ENCODE data around the gene LAIR2. TPM values are rescaled to one million over a fixed set of nuclear protein-coding genes. Genes with fewer than 3 reads are reported as not detected.

The LAIR2 gene
- total RNA-seq, 1 experiment from 2014 or later: not detected

GRCh38 chr19:54533476-54533875 lies 30.8 kb downstream of the LAIR2 start:
- Histone ChIP-seq H3K27me3 (ENCODE audit: insufficient read depth, low read length) (peaks cover 76% of the 10 kb centered on the region), H3K79me2 (ENCODE audit: insufficient read depth, low read length) (no peaks in the 10 kb centered on the region), H3K36me3 (ENCODE audit: control insufficient read depth in 1 of 2, insufficient read depth in 2 of 2, low read length in 2 of 2) (no peaks in the 10 kb centered on the region), H3K9me2 (ENCODE audit: insufficient read depth) (no peaks in the 10 kb centered on the region), H3K4me2 (ENCODE audit: low read length) (no peak overlapping the region), H3K27ac (ENCODE audit: low read depth, low read length) (no peak overlapping the region), H3K9ac (ENCODE audit: low read length) (no peak overlapping the region), H3K4me3 (replicated peaks in 1 of 2; ENCODE audit: low read depth in 1 of 2, low read length in 2 of 2) (no peak overlapping the region), H3K9me3 (ENCODE audit: control insufficient read depth in 1 of 2, insufficient read depth in 1 of 2, low read depth in 1 of 2, low read length in 2 of 2) (no peaks in the 10 kb centered on the region), H3K4me1 (ENCODE audit: control insufficient read depth in 1 of 2, insufficient read depth in 2 of 2, low read length in 2 of 2) (no peaks in the 10 kb centered on the region), H2AFZ (ENCODE audit: low read depth, low read length, poor library complexity, severe bottlenecking) (no peak overlapping the region), H4K20me1 (ENCODE audit: insufficient read depth) (no peaks in the 10 kb centered on the region)
- CTCF ChIA-PET: no interaction called here
- DNase-seq (ENCODE audit: low read depth, low spot score) (no peak), ATAC-seq (no peak)
- intact Hi-C loops (cut with micrococcal nuclease): no loop called here
- TF ChIP-seq SP1 (IDR thresholded peaks at IDR 0.05; ENCODE audit: low read depth): no peak
- no peak for TF ChIP-seq MAX (IDR thresholded peaks at IDR 0.05)
- no peak for TF ChIP-seq TCF7L2 (IDR thresholded peaks at IDR 0.05; ENCODE audit: borderline replicate concordance, extremely low read depth, insufficient read depth, insufficient read length)
- TF ChIP-seq CEBPB (IDR thresholded peaks at IDR 0.05; ENCODE audit: low read depth): no peak
- no peak for TF ChIP-seq CTCF (IDR thresholded peaks at IDR 0.05 in 2 of 3, conservative IDR thresholded peaks at IDR 0.05 in 1 of 3; ENCODE audit: borderline replicate concordance in 1 of 3, insufficient read depth in 1 of 3, low read depth in 2 of 3, low read length in 2 of 3)
- no peak for TF ChIP-seq SRF (IDR thresholded peaks at IDR 0.05; ENCODE audit: low read depth)
- no peak for TF ChIP-seq SIN3A (IDR thresholded peaks at IDR 0.05; ENCODE audit: low read depth)
- TF ChIP-seq POLR2A (IDR thresholded peaks at IDR 0.05; ENCODE audit: borderline replicate concordance, extremely low read depth, insufficient read depth, insufficient read length): no peak
- no peak for TF ChIP-seq RAD21 (IDR thresholded peaks at IDR 0.05; ENCODE audit: low read depth)
- no peak for TF ChIP-seq EGR1 (IDR thresholded peaks at IDR 0.05; ENCODE audit: low read depth)
- no peak for TF ChIP-seq ZBTB33 (IDR thresholded peaks at IDR 0.05; ENCODE audit: extremely low read depth, insufficient replicate concordance, low read length)
- no TSS peak for BruUV-seq (replicated peaks)
- RAD21 ChIA-PET (ENCODE audit: low non-redundant PET in 1 of 2, low total read pairs in 2 of 2, uncharacterized antibody in 2 of 2, unreplicated experiment in 2 of 2): no interaction called here
- POLR2A ChIA-PET: no interaction called here

Data from HCT116 (cell line).